NCI-H187 (cell line): ENCODE measurements around the gene ABCA10.

Source experiments
- DNase-seq, 2 experiments: peaks; one replicate each; lab custom pipeline; 2025; lab: John Stamatoyannopoulos, UW

ABCA10 gene

DNA sequence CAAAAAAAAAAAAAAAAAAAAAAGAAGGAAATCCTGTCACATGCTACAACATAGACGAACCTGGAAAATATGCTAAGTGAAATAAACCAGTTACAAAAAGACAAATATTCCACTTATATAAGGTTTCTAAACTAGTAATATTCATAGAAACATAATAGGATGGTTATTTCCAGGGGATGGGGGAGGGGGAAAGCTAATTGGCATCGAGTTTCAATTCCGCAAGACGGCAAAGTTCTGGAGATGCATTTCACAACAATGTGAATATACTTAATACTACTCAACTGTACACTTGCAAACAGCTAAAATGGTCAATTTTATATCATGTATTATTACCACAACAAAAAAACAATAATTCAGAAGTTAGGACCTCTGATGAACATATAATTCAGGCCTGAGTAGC, 130.0 kb downstream of the ABCA10 start:
- no peak for DNase-seq
